ENCODE measurements around the gene AOPEP.

The AOPEP gene

DNA sequence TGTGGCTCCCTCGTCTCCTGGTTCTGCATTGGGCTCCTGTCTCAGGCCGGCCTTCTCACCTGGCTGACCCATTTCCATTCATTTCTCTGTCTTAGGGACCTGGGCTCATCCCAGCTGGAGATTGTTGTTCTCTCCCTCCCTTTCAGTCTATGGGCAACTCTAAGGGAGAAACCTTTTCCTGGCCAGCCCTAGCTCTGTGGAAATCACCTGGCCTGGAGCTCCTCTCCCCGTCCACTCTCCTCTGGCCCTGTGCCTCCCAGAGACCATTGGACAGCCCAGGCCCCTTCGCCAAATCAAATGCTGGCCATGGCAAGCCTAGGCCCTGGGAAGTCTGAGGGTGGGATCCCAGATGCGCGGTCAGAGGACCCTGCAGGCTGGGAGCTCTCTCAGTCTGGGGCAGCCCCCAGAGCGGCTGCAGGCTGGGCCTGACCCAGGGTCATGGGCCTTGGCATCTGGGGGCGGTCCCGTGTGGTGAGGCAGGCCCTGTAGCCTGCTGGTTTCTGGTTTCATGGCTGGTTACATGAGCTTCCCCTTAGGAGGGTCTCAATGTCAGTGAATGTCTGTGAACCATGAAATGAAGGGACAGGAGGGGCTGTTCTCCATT lies 253.5 kb downstream of the AOPEP start:
- no peak for DNase-seq

GRCh38 chr9:94980947-94981722 lies 254.6 kb downstream of the AOPEP start:
- no peak for DNase-seq

DNA sequence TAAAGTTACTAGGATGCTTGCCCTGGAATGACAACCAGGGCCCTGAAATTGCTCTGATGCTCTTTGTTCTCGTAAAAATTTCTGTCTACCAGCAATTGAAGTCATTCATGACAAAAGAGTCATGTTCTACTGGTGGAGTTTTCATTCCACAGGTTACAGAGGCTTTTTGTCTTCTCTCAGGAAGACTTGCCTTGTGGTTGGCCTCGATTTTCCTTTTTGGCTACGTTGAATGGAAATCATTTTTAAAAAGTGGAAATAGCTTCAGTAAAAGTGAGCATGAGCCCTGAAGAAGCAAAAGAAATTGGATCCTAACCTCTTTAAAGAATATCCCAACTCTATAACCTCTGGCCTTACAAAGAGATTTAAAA lies 255.2 kb downstream of the AOPEP start:
- DNase-seq = no peak

DNA sequence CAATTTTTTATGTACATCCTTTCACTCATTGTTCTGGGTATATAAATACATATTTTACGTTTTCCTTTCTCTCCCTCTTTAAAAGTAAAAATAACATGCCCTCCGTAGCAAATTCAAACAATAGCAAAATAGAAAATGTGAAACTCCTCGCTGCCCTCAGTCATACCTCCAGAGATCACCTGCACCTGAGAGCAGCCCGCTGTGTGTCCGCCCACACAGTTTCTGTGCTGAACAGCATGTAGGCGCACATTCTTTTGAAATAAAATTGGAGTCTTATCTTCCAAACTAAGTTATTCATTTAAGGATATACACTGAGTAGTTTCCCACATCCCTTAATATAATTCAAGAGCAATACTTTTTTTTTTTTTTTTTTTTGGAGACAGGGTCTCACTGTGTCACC lies 255.7 kb downstream of the AOPEP start:
- DNase-seq = no peak

DNA sequence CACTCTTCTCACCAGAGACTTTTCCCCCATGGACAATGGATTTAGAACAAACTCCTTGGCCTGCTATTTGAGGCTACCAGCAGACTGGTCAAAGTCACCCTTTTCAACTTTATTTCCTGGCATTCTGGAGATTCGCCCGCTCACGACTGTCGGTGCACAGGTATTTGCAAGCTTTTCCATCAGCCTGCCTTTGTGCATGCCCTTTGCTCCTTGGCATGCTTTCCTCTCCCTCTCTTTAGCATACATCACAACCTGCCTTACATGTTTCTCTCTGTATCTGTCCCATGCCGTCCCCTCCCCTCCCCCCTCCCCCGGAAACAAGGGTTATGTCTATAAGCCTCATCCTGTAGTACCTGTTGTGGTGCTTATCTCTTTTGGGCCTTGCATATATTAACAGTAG lies 257.1 kb downstream of the AOPEP start:
- no peak for DNase-seq

DNA sequence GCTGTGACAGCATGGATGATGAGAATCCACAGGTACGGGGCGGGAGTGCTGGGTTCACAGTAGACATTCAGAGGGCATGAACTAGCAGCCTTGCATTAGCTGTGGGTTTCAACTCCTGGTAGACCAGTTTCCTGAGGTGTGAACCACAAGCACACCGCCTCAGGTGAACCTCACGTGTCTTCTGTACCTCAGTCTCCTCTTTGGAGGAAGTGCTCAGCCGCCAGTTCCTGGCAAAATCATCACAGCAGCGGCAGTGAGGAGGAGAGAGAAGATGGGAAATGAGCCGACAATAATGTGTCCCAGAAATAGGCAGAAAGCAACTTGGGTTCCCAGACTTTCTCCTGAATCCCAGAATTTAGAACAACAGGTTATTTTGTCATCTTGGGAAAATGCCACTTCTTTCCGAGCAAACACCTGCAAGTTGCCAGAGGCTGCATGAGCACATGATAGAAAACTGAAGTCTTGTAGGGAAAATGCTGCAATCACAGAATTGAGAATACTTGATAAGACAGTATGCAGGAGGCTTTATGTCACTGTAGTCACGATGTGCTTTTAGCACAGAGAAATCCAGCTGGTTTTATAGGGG lies 258.5 kb downstream of the AOPEP start:
- no peak for DNase-seq

GRCh38 chr9:94985649-94986048 lies 259.1 kb downstream of the AOPEP start:
- DNase-seq = no peak

GRCh38 chr9:94987731-94988130 lies 261.2 kb downstream of the AOPEP start:
- no peak for DNase-seq

DNA sequence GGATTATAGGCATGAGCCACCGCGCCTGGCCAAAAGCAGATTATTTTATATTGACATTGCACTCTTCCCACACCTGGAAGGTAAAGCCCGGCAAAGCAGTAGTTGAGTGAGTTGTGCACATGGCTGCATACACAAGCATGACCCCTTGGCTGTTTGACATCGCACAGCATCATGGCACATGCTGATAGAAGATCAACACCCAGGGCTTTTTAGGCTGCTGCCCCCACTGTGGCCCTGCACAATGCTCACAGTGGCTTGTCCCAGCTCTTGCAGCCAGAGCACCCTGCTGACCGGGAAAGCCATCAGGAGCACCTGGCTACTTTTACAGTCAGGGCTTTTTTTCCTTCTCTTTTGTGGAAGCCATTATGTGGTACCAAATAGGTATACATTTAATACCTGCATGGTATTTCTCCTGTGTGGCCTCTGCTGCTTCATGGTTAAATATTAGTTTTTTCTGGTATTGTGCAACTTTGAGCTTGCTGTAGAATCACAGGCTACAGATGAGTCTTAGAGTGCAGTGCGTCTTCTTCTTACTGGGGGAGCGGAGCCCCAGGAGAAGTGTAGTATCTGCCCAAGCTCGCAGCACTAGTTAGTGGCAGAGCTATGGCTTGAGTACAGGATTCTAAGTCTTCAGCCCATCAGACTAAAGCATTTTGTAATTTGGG lies 264.5 kb downstream of the AOPEP start:
- no peak for DNase-seq

DNA sequence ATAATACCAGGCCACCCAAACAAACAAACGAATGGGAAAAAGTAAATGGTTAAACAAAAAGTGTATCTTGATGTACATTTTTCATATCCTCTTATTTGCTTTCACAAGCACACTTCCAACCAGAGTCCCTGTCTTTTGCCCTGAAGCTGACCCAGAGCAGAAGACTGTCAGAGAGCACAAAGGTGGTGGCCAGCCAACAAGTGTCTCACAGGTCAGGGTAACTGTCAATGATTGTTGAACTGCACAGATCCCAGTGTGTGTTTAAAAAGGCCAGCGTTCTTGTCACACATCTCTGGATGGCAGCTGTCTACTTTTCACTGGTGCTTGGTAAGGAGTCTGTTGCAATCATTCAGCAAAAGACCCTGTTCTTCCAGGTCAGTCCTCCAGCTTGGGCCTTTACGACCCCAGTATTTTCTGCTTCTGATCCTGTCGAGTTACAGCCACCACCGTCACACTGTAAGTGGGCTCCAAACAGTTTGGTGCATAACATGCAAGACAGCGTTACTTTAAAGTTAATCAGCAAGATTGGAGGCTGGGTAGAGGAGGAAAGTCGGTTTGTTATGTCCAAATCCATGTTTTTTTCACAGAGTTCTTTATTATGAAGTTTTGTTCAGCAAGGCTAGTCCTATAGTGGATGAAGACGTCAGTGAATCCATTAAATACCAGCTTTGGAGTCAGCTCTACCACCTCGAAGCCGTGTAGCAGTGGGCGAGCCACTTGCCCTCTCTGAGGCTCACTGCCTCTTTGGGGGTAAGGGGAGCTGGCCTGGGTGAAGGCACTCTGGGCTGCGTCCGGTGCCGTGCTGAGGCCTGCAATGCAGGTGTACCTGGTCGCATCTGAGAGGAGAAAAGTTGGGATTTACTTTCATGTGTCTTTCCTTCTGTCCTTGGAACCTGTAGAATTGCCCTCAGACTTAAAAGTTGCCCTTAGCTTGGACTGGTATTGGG lies 265.7 kb downstream of the AOPEP start:
- no peak for DNase-seq

DNA sequence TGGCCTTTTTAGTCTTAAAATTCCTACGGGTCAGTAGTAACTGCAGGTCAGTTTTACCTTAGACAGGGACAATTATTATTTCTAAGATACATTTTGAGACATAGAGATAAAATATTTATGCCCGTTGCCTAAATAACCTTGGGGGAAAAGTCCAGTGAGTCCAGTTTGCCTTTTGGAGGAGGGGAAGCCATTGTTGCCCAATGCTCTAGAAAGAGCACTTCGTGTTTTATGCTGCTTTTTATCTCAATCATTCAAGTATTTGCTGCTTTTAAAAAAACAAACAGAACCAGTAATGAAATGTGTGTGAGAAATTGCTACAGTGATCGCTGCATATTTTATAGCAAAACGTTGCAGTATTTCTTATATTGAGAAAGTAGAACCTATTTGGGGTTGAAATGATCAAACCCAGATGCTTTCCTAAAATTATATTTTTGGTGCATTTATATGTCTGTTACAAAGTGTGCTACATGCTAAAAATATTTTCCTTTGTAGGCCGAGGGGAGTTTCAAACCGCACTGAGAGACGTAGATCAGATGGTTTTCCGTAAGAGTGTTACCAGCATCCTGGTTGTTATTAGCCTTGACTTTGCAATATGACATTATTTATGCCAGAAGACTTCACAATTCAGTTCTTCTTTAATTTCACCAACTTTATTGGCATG lies 266.8 kb downstream of the AOPEP start:
- no peak for DNase-seq

GRCh38 chr9:94993821-94994165 lies 267.3 kb downstream of the AOPEP start:
- DNase-seq = no peak

- no peak for DNase-seq
Observed at GRCh38 chr9:94995048-94995693, 268.7 kb downstream of the AOPEP start.

- no peak for DNase-seq
Observed at GRCh38 chr9:94996641-94997040, 270.1 kb downstream of the AOPEP start.

DNA sequence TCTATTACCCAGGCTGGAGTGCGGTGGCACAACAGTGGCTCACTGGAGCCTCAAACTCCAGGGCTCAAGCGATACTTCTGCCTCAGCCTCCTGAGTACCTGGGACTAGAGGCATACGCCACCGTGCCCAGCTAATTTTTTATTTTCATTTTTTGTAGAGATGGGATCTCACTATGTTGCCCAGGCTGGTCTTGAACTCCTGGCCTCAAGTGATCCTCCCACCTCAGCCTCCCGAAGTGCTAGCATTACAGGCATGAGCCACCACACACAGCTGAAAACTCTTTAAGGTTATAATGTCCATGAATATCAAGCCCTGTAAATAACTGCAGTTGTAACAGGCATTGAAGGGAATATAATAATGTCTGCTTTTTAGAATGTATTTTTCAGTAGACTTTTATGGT lies 271.2 kb downstream of the AOPEP start:
- DNase-seq = no peak

- DNase-seq = no peak
Observed at GRCh38 chr9:94999832-95000231, 273.3 kb downstream of the AOPEP start.

DNA sequence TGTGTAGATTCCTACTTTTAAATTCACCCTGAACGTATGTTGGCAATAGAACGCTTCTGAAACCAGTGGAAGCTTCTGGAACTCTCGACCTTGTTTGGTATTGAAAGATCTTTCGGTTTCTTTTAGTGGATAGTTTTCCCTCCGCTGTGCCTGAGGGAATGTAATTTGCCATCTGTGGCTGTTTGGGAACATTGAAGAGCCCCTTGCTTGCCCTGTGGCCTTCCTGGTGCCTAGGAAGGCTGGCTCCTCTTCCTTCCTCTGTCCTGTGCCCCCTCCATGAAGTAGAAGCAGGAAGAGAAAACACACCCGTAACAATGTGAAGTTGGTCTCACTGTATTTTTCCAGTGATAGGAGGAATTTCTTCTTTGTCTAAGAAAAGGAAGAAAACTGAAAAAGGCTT lies 274.3 kb downstream of the AOPEP start:
- no peak for DNase-seq

DNA sequence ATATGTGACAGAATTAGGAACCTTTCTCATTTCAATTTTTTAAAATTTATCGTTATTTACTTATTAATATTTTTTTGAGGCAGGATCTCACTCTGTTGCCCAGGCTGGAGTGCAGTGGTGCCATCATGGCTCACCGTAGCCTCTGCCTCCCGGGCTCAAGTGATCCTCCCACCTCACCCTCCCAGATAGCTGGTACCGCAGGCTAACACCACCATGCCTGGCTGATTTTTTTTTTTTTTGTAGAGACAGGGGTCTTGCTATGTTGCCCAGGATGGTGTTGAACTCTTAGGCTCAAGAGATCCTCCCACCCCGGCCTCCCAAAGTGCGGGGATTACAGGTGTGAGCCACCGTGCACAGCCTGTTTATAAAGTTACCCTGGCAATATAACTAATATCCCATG lies 275.2 kb downstream of the AOPEP start:
- DNase-seq = no peak

DNA sequence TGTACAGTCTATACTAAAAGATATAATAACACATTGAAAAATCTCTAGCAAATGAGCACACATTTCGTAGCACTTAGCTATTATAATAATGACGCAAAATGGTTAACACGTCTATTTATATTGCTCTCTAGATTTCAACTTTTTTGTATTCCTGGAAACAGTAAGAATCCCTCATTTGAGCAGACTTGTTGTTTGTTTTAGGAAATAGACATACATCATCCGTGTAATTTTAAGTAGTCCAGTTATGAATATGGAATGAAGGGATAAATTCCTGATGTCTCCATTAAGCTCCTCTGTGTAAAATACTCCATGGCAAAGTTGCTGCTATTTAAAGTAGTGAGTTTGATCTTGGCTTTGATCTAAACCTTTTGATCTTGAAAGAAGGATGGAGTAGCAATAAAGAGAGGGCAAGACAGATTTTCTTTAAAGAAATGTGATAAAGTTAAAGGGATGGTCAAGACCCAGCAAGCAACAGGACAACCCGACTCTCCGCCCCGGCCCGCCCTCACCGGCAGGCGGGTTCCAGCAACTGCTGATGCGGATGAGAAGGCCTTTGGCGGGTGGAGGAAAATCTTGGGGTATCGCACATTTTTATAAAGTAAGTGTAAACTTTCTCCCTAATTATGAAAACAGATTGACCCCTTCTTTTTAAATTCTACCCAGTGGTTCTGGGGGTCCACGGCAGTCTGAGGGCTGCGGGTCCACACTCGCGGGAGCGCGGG lies 277.4 kb downstream of the AOPEP start:
- DNase-seq = peak; percentile 58

GRCh38 chr9:95004411-95005277 lies 278.1 kb downstream of the AOPEP start:
- DNase-seq = peak; percentile 41
